Measurements from ENCODE around the gene MOCOS. TPM values are rescaled to one million over a fixed set of nuclear protein-coding genes. Genes with fewer than 3 reads are reported as not detected.

MOCOS gene
- total RNA-seq, 1 experiment from 2014 or later, result 3.0 TPM

DNA sequence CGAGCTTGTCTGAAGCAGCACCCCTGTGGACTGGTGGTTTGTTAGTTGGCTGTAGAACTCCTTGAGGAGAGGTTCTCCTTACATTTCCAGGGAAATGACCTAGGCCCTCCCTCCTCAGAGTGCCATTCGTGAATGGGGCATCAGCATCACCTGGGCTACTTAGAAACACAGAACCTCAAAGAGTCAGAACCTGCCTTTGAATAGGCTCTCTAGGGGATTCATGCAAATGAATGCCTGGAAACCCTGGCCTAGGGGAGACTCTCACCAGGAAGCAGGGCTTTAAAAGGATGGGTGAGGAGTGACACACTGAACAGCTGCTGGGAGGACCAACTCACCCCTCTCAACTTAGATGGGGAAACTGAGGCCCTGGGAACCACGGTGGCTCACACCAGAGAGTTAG lies 2.1 kb upstream of the MOCOS start:
- TF ChIP-seq POLR2AphosphoS5 (IDR thresholded peaks at IDR 0.05; ENCODE audit: low read depth, low read length) (no peak), SIN3A (IDR thresholded peaks at IDR 0.05; ENCODE audit: borderline replicate concordance, insufficient read depth, low read depth, low read length) (no peak)
- Histone ChIP-seq H3K27ac (ENCODE audit: low read length) (no peak overlapping the region), H3K36me3 (ENCODE audit: control insufficient read depth, insufficient read depth, low read length) (no peaks in the 10 kb centered on the region), H3K4me3 (ENCODE audit: low read depth in 2 of 2, low read length in 2 of 2) (no peak overlapping the region), H3K4me1 (ENCODE audit: control insufficient read depth, insufficient read depth, low read length) (0 out of 2 replicates have a peak, but pooled peaks cover 5% of the 10 kb centered on the region), H3K27me3 (ENCODE audit: control insufficient read depth, insufficient read depth, low read length) (no peaks in the 10 kb centered on the region), H3K9me3 (ENCODE audit: control insufficient read depth, insufficient read depth, low read depth, low read length) (no peaks in the 10 kb centered on the region)
- BruUV-seq (replicated peaks), result no TSS peak
- ATAC-seq (no peak), DNase-seq (ENCODE audit: low read depth, low spot score) (no peak)
- intact Hi-C loops (cut with micrococcal nuclease; ENCODE audit: unreplicated experiment) (no loop called here), in situ Hi-C loops (cut with HindIII; ENCODE audit: low pct_unique_long_range_greater_than_20kb, low sequenced_read_pairs) (no loop called here)
- CTCF ChIA-PET, result no interaction called here
- POLR2A ChIA-PET, result no interaction called here

DNA sequence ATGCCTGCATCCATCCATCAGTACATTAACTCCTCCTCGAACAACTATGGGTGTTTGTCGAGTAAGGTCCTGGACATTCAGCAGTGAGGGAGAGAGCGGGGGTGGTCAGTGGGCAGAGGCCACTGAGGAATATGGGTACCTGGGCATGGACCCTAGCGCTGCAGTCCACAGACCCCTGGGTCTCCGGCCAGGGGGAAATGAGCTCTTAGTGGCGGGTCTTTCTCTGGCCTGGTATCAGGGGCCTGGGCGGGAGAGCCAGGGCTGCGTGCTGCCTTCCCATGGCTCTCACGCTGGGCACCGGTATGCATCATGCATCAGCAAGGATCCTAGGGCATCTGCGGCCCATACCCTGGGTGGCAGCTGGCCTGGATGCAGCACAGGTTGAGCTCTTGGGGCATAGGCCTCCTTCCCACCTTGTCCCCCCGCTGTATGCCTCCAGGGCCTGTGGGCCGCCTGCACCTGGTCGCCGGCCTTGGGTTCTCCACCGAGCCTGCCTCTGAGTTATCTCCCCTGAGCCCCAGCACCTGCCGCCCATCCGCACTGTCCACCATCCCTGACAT lies 1.3 kb upstream of the MOCOS start:
- H3K4me1 ChIP-seq (ENCODE audit: control insufficient read depth, insufficient read depth, low read length), result 0 out of 2 replicates have a peak, but pooled peaks cover 5% of the 10 kb centered on the region
- TF ChIP-seq TCF7L2 (IDR thresholded peaks at IDR 0.05; ENCODE audit: low read depth, low read length) (no peak), POLR2AphosphoS5 (IDR thresholded peaks at IDR 0.05; ENCODE audit: low read depth, low read length) (no peak), SIN3A (IDR thresholded peaks at IDR 0.05; ENCODE audit: borderline replicate concordance, insufficient read depth, low read depth, low read length) (no peak), REST (IDR thresholded peaks at IDR 0.05; ENCODE audit: insufficient read depth in 1 of 2, low read depth in 2 of 2, low read length in 1 of 2) (no peak)
- TF ChIP-seq, protein P1, sequence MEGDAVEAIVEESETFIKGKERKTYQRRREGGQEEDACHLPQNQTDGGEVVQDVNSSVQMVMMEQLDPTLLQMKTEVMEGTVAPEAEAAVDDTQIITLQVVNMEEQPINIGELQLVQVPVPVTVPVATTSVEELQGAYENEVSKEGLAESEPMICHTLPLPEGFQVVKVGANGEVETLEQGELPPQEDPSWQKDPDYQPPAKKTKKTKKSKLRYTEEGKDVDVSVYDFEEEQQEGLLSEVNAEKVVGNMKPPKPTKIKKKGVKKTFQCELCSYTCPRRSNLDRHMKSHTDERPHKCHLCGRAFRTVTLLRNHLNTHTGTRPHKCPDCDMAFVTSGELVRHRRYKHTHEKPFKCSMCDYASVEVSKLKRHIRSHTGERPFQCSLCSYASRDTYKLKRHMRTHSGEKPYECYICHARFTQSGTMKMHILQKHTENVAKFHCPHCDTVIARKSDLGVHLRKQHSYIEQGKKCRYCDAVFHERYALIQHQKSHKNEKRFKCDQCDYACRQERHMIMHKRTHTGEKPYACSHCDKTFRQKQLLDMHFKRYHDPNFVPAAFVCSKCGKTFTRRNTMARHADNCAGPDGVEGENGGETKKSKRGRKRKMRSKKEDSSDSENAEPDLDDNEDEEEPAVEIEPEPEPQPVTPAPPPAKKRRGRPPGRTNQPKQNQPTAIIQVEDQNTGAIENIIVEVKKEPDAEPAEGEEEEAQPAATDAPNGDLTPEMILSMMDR (IDR thresholded peaks at IDR 0.05), result no peak
- H3K4me3 ChIP-seq (ENCODE audit: low read depth in 2 of 2, low read length in 2 of 2), result no peak overlapping the region
- ATAC-seq (no peak), DNase-seq (ENCODE audit: low read depth, low spot score) (no peak)
- POLR2A ChIA-PET, result no interaction called here
- H3K27ac ChIP-seq (ENCODE audit: low read length), result no peak overlapping the region
- BruUV-seq (replicated peaks), result no TSS peak
- no peaks in the 10 kb centered on the region for H3K9me3 ChIP-seq (ENCODE audit: control insufficient read depth, insufficient read depth, low read depth, low read length)
- intact Hi-C loops (cut with micrococcal nuclease; ENCODE audit: unreplicated experiment), result no loop called here
- CTCF ChIA-PET, result no interaction called here
- H3K36me3 ChIP-seq (ENCODE audit: control insufficient read depth, insufficient read depth, low read length), result no peaks in the 10 kb centered on the region
- in situ Hi-C loops (cut with HindIII; ENCODE audit: low pct_unique_long_range_greater_than_20kb, low sequenced_read_pairs), result no loop called here
- H3K27me3 ChIP-seq (ENCODE audit: control insufficient read depth, insufficient read depth, low read length), result no peaks in the 10 kb centered on the region

DNA sequence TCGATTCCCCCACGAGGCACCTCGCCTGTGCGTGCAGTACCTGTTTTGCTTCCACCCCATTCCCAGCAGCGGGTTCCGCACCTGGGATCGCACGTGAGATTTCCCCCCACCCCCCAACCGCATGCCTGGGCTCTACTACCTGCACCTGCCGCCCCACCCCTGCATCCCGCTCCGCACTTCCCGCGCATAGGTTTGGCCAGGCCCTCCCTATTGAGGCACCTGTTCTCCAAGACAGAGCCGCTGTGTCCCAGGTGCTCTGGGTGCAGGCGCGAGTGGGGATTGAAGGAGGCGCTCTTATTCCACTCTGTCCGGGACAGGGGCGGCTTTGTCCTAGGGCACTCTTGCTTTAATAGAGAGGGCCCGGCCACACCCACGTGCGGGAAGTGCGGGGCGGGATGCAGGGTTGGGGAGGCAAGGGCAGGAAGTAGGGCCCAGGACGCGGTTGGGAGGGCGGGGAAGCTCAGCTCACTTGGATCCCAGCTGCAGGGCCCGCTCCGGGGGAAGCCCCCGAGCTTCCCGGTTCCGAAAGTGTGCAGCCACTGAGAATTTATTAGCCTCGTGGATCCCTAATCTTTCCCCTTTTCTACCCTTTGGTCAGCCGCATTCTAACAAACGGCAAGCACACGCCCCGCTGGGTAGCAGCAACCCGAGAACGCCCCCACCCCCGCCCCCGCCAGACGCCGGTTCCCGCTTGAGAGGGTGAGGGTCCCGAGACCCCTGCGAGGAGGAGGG lies 670 bp upstream of the MOCOS start:
- no peak for TF ChIP-seq POLR2AphosphoS5 (IDR thresholded peaks at IDR 0.05; ENCODE audit: low read depth, low read length)
- no peak for TF ChIP-seq REST (IDR thresholded peaks at IDR 0.05; ENCODE audit: insufficient read depth in 1 of 2, low read depth in 2 of 2, low read length in 1 of 2)
- no peak for TF ChIP-seq TCF7L2 (IDR thresholded peaks at IDR 0.05; ENCODE audit: low read depth, low read length)
- TF ChIP-seq, protein P1 (IDR thresholded peaks at IDR 0.05), result no peak; the same call in 1 of the 2 replicates
- TF ChIP-seq SIN3A (IDR thresholded peaks at IDR 0.05; ENCODE audit: borderline replicate concordance, insufficient read depth, low read depth, low read length), result no peak
- BruUV-seq (replicated peaks), result no TSS peak
- Histone ChIP-seq H3K36me3 (ENCODE audit: control insufficient read depth, insufficient read depth, low read length) (no peaks in the 10 kb centered on the region), H3K27ac (ENCODE audit: low read length) (no peak overlapping the region), H3K9me3 (ENCODE audit: control insufficient read depth, insufficient read depth, low read depth, low read length) (no peaks in the 10 kb centered on the region), H3K4me3 (ENCODE audit: low read depth in 2 of 2, low read length in 2 of 2) (peak overlapping the region; percentile 61 to 75), H3K27me3 (ENCODE audit: control insufficient read depth, insufficient read depth, low read length) (no peaks in the 10 kb centered on the region), H3K4me1 (ENCODE audit: control insufficient read depth, insufficient read depth, low read length) (0 out of 2 replicates have a peak, but pooled peaks cover 5% of the 10 kb centered on the region)
- ATAC-seq (0 out of 2 replicates have a peak, but pooled peaks have one; percentile 35), DNase-seq (ENCODE audit: low read depth, low spot score) (no peak)
- in situ Hi-C loops (cut with HindIII; ENCODE audit: low pct_unique_long_range_greater_than_20kb, low sequenced_read_pairs) (no loop called here), intact Hi-C loops (cut with micrococcal nuclease; ENCODE audit: unreplicated experiment) (no loop called here)
- CTCF ChIA-PET, result no interaction called here
- POLR2A ChIA-PET, result no interaction called here
